HG03159 (cell line): ENCODE results near the gene ANKLE2.
A peak's percentile ranks its signal among the peaks of the same experiment; 100 is the strongest.
"Not testable (repeated sequence)": the region's sequence is repeated elsewhere in the genome, so short reads cannot be mapped to it uniquely, and the experiment has no call there.

Experiments used
- ATAC-seq: cut with Tn5 transposase; IDR thresholded peaks from one replicate; pipeline ENCODE4 v1.9.1; 2021; ENCODE audit warnings: mild to moderate bottlenecking, moderate library complexity; ENCODE audit not compliant: unreplicated experiment

The ANKLE2 gene

DNA sequence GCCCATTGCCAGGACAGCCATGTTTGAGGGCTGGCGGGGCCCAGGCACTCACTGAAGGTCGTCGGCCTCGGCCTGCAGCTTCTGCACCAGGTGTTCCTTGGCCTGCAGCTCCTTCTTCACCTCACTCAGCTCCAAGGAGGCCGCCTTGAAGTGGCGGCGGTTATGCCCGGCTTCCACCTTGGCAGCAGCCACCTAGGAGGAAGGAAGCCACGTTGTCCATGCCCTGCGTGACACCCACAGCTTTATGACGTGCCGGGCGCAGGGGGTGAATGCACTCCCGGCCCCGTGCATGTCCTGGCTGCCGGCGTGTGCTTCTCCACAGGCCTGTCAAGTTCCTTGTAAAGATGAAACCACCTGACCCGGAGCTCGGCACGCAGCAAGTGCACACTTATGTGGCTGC, 16.0 kb upstream of the ANKLE2 start:
- ATAC-seq = no peak

DNA sequence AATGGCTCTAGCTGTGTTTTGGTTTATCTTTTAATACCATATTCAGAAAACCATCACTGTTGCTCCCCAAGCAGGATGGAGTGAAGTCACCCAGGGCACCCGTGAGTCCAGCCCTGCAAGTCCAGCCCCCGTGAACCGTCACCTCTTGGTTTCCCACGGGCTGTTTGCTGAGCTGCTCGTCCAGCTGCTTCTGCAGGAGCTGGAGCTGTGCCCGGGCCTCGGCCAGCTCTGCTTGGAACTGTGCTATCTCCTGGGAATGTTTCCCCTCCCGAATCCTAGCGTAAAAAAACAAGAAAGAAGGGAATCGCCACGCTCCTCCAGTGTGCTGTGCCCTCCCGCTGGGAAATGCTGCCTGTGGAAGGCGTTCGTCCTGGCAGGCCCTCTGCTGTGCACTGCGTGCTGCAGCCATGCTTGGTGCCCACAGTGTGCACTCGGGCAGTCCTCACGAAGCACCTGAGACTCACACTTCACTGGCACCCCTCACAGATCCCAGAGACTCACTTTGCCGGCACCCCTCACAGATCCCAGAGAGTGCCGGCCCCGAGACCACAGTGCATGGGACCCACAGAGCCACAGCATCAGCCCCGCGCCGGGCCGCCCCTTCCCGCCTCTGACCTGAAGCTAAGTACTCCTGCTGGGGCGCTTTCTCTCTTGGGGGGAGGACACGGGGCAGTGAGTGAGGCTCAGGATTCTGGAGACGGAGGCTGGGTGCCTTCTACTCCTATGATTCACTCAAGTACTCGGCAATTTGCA, 15.4 kb upstream of the ANKLE2 start:
- no peak for ATAC-seq

DNA sequence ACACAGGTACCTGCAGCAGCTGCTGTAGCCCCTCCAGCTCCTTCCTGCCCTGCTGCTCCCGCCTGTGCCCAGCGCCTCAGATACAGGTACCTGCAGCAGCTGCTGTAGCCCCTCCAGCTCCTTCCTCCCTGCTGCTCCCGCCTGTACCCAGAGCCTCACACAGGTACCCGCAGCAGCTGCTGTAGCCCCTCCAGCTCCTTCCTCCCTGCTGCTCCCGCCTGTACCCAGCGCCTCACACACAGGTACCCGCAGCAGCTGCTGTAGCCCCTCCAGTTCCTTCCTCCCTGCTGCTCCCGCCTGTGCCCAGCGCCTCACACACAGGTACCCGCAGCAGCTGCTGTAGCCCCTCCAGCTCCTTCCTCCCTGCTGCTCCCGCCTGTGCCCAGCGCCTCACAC, 14.6 kb upstream of the ANKLE2 start:
- not testable (repeated sequence) for ATAC-seq

GRCh38 chr12:132775502-132776229, 14.0 kb upstream of the ANKLE2 start:
- no peak for ATAC-seq

GRCh38 chr12:132774646-132775275, 13.1 kb upstream of the ANKLE2 start:
- ATAC-seq = no peak

- no peak for ATAC-seq
Measured at GRCh38 chr12:132774159-132774558, 12.5 kb upstream of the ANKLE2 start.

DNA sequence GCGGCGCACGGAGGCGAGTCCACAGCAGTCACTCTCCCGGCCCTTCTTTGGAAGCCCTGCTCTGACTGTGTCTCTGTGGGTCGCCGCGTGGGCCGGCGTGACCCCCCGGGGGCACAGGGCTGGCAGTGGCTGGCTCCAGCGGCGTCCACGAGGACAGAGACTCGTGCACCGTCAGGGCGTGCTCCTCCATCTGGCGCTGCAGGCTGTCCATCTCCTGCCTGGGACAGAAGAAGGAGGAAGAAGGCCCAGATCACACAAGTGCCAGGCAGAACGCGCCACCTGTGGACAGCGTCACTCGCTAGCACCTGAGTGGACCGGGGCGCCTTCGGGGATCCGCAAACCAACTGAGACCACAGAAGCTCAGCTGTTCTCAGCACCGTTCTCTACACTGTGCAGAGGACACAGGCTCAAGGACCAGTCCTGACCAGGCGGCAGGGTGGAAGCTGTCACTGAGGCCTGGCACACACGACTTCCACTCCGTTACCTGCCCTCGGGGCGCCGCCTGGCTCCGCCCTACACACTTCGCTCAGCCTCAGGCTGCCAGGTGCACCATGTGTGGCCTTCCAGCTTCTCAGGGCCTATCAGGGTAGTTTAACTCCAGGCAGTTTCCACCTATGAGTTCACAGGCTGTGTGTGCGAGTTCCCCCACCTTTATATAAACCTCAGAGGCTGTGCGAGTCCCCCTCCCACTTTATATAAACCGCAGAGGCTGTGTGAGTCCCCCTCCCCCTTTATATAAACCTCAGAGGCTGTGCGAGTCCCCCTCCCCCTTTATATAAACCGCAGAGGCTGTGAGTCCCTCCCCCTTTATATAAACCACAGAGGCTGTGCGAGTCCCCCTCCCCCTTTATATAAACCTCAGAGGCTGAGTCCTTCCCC, 11.7 kb upstream of the ANKLE2 start:
- ATAC-seq = no peak

DNA sequence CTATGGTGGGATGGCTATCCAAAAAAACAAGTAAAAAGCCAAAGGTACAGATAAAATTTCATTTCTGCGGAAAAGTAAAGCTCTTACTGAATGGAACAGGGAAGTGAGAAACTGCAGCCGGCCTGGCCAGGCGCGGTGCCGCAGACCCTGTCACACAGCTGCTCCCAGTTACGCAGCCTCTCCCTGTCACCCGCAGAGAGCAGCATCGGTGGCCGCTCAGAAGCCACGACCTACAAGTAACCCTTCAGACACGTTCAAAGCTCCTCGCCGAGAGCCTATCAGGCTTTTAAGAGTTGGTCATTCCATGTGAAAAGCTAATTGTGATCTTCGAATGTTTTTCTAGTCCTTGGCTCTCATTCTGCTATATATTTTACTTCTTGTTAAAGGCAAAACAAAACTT, 11.0 kb upstream of the ANKLE2 start:
- no peak for ATAC-seq

DNA sequence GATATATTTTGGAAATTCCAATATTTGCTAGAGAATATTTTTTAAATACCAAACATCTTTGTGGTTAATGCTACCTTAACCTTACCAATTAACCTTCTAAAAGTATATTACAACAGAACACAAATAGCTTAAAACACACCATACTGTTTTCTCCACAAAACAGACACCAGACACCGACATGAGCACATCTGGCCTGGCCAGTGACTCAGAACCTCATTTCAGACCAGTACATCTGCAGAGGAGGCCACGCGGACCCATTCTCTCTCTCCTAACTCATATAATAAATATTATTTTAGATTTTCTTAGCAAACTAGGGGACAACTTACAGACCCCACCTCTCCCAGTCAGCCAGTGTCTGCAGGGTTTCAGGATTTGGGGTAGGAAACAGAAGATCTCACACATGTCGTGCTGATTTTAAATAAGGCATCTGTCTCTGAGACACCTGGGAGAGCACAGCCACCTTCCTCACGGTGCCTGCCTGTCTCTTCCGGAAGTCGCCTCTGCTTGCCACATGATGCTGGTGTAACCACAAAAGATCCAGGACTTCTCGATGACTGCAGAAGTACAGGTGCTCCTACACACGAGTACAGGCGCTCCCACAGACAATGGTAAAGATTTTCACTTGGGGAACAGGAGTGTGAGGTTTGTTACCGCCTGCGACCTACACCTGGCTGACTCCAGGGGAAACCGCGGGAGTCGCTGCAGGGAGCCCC, 9.7 kb upstream of the ANKLE2 start:
- ATAC-seq = peak; percentile 46

DNA sequence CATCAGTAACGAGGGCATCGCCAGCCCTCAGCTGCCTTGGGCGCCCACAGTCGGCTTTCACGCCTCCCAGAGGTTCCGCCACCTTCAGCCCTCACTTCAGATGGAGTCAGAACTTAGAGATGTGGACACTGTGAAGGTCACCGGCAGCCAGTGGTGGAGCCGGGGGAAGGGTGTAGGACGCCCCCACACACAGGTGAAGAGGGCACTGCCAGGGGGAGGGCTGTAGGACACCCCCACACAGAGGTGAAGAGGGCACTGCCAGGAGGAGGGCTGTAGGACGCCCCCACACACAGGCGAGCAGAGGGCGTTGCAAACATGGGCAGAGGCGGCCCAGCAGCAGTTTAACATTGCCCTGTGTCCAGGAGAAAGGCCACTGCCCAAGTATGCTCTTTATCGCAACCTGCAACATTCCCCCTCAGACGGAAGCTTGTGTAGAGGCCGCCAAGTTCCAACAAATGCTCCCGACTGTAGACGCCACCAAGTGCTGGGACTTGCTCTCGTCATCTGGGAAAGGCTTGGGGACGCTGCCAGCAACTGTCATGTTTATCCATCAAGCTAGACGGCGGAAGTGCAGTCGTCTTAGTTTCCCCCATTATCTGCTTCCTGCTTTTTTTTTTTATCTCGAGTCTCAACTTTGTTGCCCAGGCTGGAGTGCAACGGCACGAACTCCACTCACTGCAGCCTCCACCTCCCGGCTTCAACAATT, 4.9 kb upstream of the ANKLE2 start:
- ATAC-seq = no peak

DNA sequence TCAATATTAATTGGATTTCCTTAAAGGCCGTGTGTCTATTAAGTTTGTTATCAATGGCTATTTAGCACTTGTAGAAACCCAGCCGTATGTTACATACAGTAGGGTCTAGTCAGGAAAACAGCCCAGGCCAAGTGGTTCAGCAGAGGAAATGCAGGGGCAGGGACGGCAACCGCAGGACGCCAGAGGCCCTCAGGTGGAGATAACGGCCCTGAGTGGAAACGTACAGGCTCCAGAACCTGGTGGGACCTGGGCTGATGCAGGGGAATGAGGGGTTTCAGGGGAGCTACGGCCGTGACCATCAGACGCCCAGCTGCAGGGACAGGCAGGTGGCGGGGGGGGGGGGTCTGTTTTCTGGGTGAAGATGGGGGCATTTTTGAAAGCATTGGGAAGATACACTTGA, 3.7 kb upstream of the ANKLE2 start:
- no peak for ATAC-seq

GRCh38 chr12:132764231-132764630, 2.6 kb upstream of the ANKLE2 start:
- no peak for ATAC-seq

GRCh38 chr12:132761921-132762583, 420 bp upstream of the ANKLE2 start:
- ATAC-seq = peak; percentile 77

DNA sequence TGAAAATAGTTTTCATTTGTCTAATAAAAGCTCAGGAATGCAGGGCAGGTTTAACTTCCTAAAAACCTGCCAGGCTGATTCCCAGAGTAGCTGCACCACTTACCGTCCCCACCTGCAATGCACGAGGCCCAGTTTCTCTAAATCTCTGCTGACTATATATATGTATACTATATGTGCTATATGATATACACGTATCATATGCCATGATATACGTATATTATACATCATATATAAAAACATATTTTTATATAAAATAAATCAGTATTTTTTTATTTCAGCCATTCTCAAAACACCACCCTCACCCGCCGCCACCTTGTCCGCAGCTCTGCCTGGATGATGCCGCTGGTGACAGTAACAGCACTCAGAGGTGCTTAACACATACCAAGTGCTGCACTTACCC, 2.3 kb downstream of the ANKLE2 start:
- no peak for ATAC-seq

- ATAC-seq = not testable (repeated sequence)
Measured at GRCh38 chr12:132758825-132759224, 2.8 kb downstream of the ANKLE2 start.

- ATAC-seq = no peak
Measured at GRCh38 chr12:132754160-132754932, 7.3 kb downstream of the ANKLE2 start.

- not testable (repeated sequence) for ATAC-seq
Measured at GRCh38 chr12:132753670-132754069, 8.0 kb downstream of the ANKLE2 start.

- no peak for ATAC-seq
Measured at GRCh38 chr12:132748319-132748718, 13.3 kb downstream of the ANKLE2 start.
